WTC11 (cell line): ENCODE data around the gene RHBDD2.

Source experiments
- NR2C2 ChIP-seq: sonication (generic); formaldehyde crosslinking; IDR thresholded peaks from 2 replicates; pipeline ENCODE4 v1.8.0; 2022; ENCODE audit warnings: mild to moderate bottlenecking, missing genetic modification reagents
- RORB ChIP-seq: fragments of 250-450 bp; sonication (Bioruptor Pico); IDR thresholded peaks from 2 replicates; pipeline ENCODE4 v1.9.0; 2021; ENCODE audit warnings: mild to moderate bottlenecking
- ZBTB21 ChIP-seq: sonication (generic); formaldehyde crosslinking; IDR thresholded peaks from 2 replicates; pipeline ENCODE4 v1.8.1; 2023; ENCODE audit warnings: mild to moderate bottlenecking, missing genetic modification reagents, borderline replicate concordance
- TF ChIP-seq, protein P1 (sequence below): fragments of 200-600 bp; IDR thresholded peaks from 2 replicates; pipeline ENCODE4 v1.8.0; 2022; ENCODE audit warnings: antibody characterized with exemption
- TF ChIP-seq, protein P2 (sequence below): sonication (generic); formaldehyde crosslinking; IDR thresholded peaks from 2 replicates; pipeline ENCODE4 v1.8.1; 2022; ENCODE audit warnings: mild to moderate bottlenecking, moderate library complexity, missing genetic modification reagents

DNA sequence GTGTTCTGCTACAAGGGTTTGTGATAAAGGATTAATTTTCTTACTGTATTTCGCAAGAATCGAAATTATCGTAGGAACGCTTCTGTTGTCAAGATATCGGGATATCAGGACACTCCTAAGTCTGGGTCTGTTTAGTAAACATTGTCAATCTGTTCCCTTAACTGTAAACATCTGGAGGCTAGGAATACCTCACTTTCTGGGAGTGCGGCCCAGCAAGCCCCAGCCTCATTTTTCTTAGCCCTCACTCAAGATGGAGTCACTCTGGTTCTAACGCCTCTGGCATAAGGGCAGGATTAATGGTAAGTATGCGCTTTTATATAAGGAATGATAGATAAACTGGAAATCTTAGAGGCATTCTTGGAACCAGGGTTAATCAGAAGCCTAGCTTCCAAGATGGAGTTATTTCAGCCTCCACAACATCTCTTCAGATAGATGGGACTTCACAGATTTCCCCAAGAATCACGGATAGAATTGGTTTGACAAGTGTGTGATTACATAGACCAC, 35.2 kb upstream of the RHBDD2 start:
- TF ChIP-seq, protein P1, sequence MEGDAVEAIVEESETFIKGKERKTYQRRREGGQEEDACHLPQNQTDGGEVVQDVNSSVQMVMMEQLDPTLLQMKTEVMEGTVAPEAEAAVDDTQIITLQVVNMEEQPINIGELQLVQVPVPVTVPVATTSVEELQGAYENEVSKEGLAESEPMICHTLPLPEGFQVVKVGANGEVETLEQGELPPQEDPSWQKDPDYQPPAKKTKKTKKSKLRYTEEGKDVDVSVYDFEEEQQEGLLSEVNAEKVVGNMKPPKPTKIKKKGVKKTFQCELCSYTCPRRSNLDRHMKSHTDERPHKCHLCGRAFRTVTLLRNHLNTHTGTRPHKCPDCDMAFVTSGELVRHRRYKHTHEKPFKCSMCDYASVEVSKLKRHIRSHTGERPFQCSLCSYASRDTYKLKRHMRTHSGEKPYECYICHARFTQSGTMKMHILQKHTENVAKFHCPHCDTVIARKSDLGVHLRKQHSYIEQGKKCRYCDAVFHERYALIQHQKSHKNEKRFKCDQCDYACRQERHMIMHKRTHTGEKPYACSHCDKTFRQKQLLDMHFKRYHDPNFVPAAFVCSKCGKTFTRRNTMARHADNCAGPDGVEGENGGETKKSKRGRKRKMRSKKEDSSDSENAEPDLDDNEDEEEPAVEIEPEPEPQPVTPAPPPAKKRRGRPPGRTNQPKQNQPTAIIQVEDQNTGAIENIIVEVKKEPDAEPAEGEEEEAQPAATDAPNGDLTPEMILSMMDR, result no peak
- TF ChIP-seq ZBTB21 (CRISPR knock-in tag) (no peak), NR2C2 (CRISPR knock-in tag) (no peak), RORB (no peak)
- TF ChIP-seq, protein P2, sequence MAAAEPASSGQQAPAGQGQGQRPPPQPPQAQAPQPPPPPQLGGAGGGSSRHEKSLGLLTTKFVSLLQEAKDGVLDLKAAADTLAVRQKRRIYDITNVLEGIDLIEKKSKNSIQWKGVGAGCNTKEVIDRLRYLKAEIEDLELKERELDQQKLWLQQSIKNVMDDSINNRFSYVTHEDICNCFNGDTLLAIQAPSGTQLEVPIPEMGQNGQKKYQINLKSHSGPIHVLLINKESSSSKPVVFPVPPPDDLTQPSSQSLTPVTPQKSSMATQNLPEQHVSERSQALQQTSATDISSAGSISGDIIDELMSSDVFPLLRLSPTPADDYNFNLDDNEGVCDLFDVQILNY (CRISPR knock-in tag), result no peak
